ENCODE measurements around the gene FGFR1OP2.

The FGFR1OP2 gene

GRCh38 chr12:27014085-27014858, 76.0 kb downstream of the FGFR1OP2 start, which contains the start of gene TM7SF3:
Gene TM7SF3, minus strand, starts transcription at chr12:27014384. Its CDS starts 216 bp downstream, at chr12:27014168.
- Histone ChIP-seq H3K79me2 (ENCODE audit: control insufficient read depth, insufficient read depth, low read length, unreplicated experiment) (peaks cover 32% of the 10 kb centered on the region), H3K4me1 (ENCODE audit: control insufficient read depth, insufficient read depth, low read length, unreplicated experiment) (peaks cover 39% of the 10 kb centered on the region), H3K27ac (ENCODE audit: low read depth, low read length) (peak within 1 kb of the TSS; percentile 76), H3K36me3 (ENCODE audit: insufficient read depth, low read length) (no peaks in the 10 kb centered on the region), H2AFZ (ENCODE audit: low read length, unreplicated experiment) (peak within 1 kb of the TSS; percentile 84), H3K27me3 (ENCODE audit: insufficient read depth, low read length) (no peaks in the 10 kb centered on the region), H3K4me3 (ENCODE audit: low read depth, low read length) (peak within 1 kb of the TSS; percentile 86)

GRCh38 chr12:27014859-27015729, 76.8 kb downstream of the FGFR1OP2 start:
- H2AFZ ChIP-seq (ENCODE audit: low read length, unreplicated experiment): peak overlapping the region; percentile 84
- H3K4me1 ChIP-seq (ENCODE audit: control insufficient read depth, insufficient read depth, low read length, unreplicated experiment): peaks cover 36% of the 10 kb centered on the region
- peaks cover 28% of the 10 kb centered on the region for H3K79me2 ChIP-seq (ENCODE audit: control insufficient read depth, insufficient read depth, low read length, unreplicated experiment)
- H3K27ac ChIP-seq (ENCODE audit: low read depth, low read length): peak overlapping the region; percentile 76
- H3K27me3 ChIP-seq (ENCODE audit: insufficient read depth, low read length): no peaks in the 10 kb centered on the region
- H3K4me3 ChIP-seq (ENCODE audit: low read depth, low read length): peak overlapping the region; percentile 86
- H3K36me3 ChIP-seq (ENCODE audit: insufficient read depth, low read length): no peaks in the 10 kb centered on the region

- Histone ChIP-seq H3K4me3 (ENCODE audit: low read depth, low read length) (peak overlapping the region; percentile 86; the same call in 1 of the 2 replicates), H3K27ac (ENCODE audit: low read depth, low read length) (0 out of 2 replicates have a peak overlapping the region, but pooled peaks have one; percentile 76), H3K4me1 (ENCODE audit: control insufficient read depth, insufficient read depth, low read length, unreplicated experiment) (peaks cover 30% of the 10 kb centered on the region), H3K27me3 (ENCODE audit: insufficient read depth, low read length) (no peaks in the 10 kb centered on the region), H3K79me2 (ENCODE audit: control insufficient read depth, insufficient read depth, low read length, unreplicated experiment) (peaks cover 22% of the 10 kb centered on the region), H2AFZ (ENCODE audit: low read length, unreplicated experiment) (peak overlapping the region; percentile 84), H3K36me3 (ENCODE audit: insufficient read depth, low read length) (no peaks in the 10 kb centered on the region)
Observed at GRCh38 chr12:27015730-27016076, 77.4 kb downstream of the FGFR1OP2 start.
